Ovary (tissue), 9 donors: ENCODE measurements around the gene HPSE. TPM values are rescaled to one million over a fixed set of nuclear protein-coding genes. Genes with fewer than 3 reads are reported as not detected.
A peak's percentile ranks its signal among the peaks of the same experiment; 100 is the strongest.

Source experiments
- DNase-seq, 5 donors: peaks; one replicate each; pipeline ENCODE4 v3.0.0-alpha.2; 2019 to 2020
- H3K27ac ChIP-seq, 2 donors: fragments of 200-600 bp; one replicate each; pipeline versions ENCODE4 v1.5.1 to v1.8.0; 2019 to 2022
- H3K27me3 ChIP-seq: fragments of 200-600 bp; one replicate; pipeline ENCODE4 v1.8.0; 2022
- H3K36me3 ChIP-seq: fragments of 200-600 bp; sonication (generic); one replicate; pipeline ENCODE4 v1.5.1; 2019
- H3K4me1 ChIP-seq: one replicate; pipeline ENCODE4 v1.8.1; 2013; ENCODE audit warnings: mild to moderate bottlenecking, moderate library complexity; ENCODE audit not compliant: insufficient read depth
- H3K4me3 ChIP-seq: fragments of 200-600 bp; sonication (generic); one replicate; pipeline ENCODE4 v1.5.1; 2017
- H3K9me3 ChIP-seq, 2 donors: fragments of 200-600 bp in 1 of 2; sonication (generic) in 1 of 2; one replicate each; pipeline versions ENCODE4 v1.5.1 to v1.8.1; 2013 to 2019; ENCODE audit warnings: mild to moderate bottlenecking in 1 of 2, moderate library complexity in 1 of 2
- EP300 ChIP-seq: sonication (generic); formaldehyde crosslinking; IDR thresholded peaks from one replicate; pipeline ENCODE4 v1.6.1; 2017; ENCODE audit warnings: antibody characterized with exemption
- POLR2A ChIP-seq: fragments of 450-650 bp; IDR thresholded peaks from one replicate; pipeline ENCODE4 v1.6.1; 2017; ENCODE audit warnings: antibody characterized with exemption, mild to moderate bottlenecking, moderate library complexity
- whole genome bisulfite sequencing, 3 donors: extraction: QIAGEN DNeasy Blood & Tissue Kit in 1 of 3; methylation state at CpG; one replicate each; pipeline versions ENCODE4 v1.1.5 to v1.1.7; 2013 to 2017; 5-methylcytosine and 5-hydroxymethylcytosine counted together
- intact Hi-C, 4 donors: fragments of 100-400 bp; cut with DNase I; formaldehyde crosslinking; loops; one replicate each; pipeline versions ENCODE4 v1.11.0 to v1.15.1; 2022 to 2023
- polyA plus RNA-seq, 2 donors: library from polyadenylated mRNA; stranded (reverse); fragments of 200-250 nt in 1 of 2; fragments of 350-450 nt in 1 of 2; fragmentation: Illumina TruSeq in 1 of 2; extraction: RNeasy Lipid Tissue Mini Kit (QIAGEN cat#74804) in 1 of 2; gene quantifications; one replicate each; pipeline ENCODE4 v1.2.3, GENCODE V29; 2013 to 2014
- total RNA-seq, 7 donors: library from RNA; depleted of rRNA in 2 of 7; stranded (reverse); fragments of >200 nt in 2 of 7; fragmentation: NEBNext Ultra II Directional in 3 of 7; extraction: Animal tissue kit (Norgen Biotek cat#: 25700) in 3 of 7; gene quantifications; one replicate each; pipeline versions ENCODE4 v1.1.0 to v1.2.4, GENCODE V29; 2016 to 2023
- TF ChIP-seq, protein P1 (sequence below), 3 donors: fragments of 450-650 bp in 2 of 3; fragments of 200-600 bp in 1 of 3; IDR thresholded peaks; one replicate each; pipeline versions ENCODE4 v1.5.1 to v1.8.0; 2016 to 2022; ENCODE audit warnings: antibody characterized with exemption in 3 of 3, mild to moderate bottlenecking in 1 of 3
- donor health status: DM: no; HTN: no; CAD: no; lungs with moderate emphysema.
- donor health status: DM: no; HTN: no; CAD: no.
- donor health status: Bipolar disorder and iron deficiency.
- donor health status: DM: yes; HTN: yes; CAD: no.
- donor health status: DM: no; HTN: no; CAD: no.
- donor health status: DM: yes; HTN: yes; CAD: no.

Gene HPSE
- total and polyA plus RNA-seq, 9 donors = 4.3 to 23.3 (median 6.4) TPM

DNA sequence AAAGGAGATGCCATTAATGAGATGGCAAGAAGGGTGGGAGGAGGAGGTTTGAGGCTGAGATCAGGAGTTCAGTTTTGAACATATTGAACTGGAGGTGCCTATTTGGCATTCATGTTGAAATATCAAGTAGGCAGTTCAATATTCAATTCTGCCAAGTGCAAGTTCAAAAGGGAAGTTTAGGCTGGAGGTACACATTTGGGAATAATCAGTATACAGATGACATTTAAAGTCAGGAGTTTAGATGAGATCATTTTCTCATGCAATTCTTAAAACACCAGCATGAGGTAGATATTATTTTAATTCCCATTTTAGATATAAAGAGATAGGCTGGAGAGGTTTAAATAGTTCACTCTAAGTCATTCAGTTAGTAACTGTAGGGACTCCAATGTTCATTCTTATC lies 76.2 kb downstream of the HPSE start:
- Histone ChIP-seq H3K27me3 (no peaks in the 10 kb centered on the region), H3K4me1 (peaks cover 2% of the 10 kb centered on the region), H3K36me3 (no peaks in the 10 kb centered on the region), H3K4me3 (no peak overlapping the region), H3K27ac (no peak overlapping the region), H3K9me3 (no peaks in the 10 kb centered on the region)
- DNase-seq = no peak
- intact Hi-C loops = no loop called here
- TF ChIP-seq EP300 = no peak
- no peak for TF ChIP-seq POLR2A
- TF ChIP-seq, protein P1, sequence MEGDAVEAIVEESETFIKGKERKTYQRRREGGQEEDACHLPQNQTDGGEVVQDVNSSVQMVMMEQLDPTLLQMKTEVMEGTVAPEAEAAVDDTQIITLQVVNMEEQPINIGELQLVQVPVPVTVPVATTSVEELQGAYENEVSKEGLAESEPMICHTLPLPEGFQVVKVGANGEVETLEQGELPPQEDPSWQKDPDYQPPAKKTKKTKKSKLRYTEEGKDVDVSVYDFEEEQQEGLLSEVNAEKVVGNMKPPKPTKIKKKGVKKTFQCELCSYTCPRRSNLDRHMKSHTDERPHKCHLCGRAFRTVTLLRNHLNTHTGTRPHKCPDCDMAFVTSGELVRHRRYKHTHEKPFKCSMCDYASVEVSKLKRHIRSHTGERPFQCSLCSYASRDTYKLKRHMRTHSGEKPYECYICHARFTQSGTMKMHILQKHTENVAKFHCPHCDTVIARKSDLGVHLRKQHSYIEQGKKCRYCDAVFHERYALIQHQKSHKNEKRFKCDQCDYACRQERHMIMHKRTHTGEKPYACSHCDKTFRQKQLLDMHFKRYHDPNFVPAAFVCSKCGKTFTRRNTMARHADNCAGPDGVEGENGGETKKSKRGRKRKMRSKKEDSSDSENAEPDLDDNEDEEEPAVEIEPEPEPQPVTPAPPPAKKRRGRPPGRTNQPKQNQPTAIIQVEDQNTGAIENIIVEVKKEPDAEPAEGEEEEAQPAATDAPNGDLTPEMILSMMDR (IDR thresholded peaks at IDR 0.05) = no peak

GRCh38 chr4:83257811-83258210 lies 76.8 kb downstream of the HPSE start:
- 86 to 91% (median 89%) methylated on average over 7 of the region's 7 CpGs for WGBS, 3 donors
- no peaks in the 10 kb centered on the region for H3K9me3 ChIP-seq
- no peaks in the 10 kb centered on the region for H3K27me3 ChIP-seq
- intact Hi-C loops = no loop called here
- TF ChIP-seq, protein P1 (IDR thresholded peaks at IDR 0.05) = no peak
- no peak for TF ChIP-seq EP300
- TF ChIP-seq POLR2A = no peak
- H3K4me1 ChIP-seq = peaks cover 2% of the 10 kb centered on the region
- DNase-seq = no peak
- no peaks in the 10 kb centered on the region for H3K36me3 ChIP-seq
- no peak overlapping the region for H3K4me3 ChIP-seq
- no peak overlapping the region for H3K27ac ChIP-seq

DNA sequence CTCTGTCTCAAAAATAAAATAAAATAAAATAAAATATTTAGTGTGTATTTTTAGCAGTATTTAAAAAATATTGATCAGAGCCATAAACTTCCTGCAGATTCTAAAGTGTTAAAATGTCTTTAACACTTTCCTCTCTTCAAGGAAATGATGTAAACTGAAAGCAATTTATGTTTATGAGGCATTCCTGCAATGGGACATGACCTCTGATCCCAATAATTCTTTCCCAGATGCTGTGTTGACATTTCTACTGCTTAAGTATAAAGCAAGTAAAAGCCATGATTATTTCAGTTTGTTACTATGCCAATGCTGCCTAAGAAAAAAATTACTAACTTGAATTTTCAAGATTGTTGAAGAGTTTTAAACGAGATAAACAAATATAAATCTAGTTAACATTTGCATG lies 79.1 kb downstream of the HPSE start:
- intact Hi-C loops = no loop called here
- Histone ChIP-seq H3K27ac (no peak overlapping the region), H3K27me3 (no peaks in the 10 kb centered on the region), H3K36me3 (no peaks in the 10 kb centered on the region), H3K9me3 (no peaks in the 10 kb centered on the region), H3K4me3 (no peak overlapping the region), H3K4me1 (peaks cover 2% of the 10 kb centered on the region)
- 24 to 42% (median 35%) methylated on average over 1 of the region's 1 CpG for WGBS, 3 donors
- no peak for DNase-seq
- TF ChIP-seq EP300 (no peak), POLR2A (no peak)
- TF ChIP-seq, protein P1 (IDR thresholded peaks at IDR 0.05) = no peak

DNA sequence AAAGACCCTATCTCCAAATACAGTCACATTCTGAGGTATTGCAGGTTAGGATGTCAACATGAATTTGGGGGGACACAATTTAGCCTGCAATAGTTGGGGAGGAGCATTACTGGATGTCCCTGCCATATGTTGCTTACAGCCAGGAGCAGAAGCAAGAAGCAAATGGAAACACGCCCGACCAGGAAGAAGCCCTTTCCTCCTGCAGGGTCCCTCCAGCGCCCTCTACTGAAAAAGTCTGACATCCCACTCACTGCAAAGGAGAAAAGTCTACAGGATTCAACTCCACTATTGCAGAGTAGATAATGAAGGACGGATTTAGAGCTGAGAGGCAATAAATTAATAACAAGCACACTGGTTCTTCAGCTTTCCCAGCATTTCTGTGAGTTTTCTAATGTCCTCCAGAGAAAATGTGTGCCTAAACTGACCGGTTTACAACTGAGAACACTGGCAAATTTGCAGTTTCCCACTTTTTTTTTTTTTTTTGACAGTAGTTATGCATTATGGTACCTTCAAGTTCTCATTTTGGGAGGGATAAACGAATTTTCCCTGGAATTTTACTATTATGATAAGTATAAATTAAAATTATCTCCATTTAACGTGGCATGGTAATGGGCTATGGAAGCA lies 81.8 kb downstream of the HPSE start:
- Histone ChIP-seq H3K27me3 (no peaks in the 10 kb centered on the region), H3K36me3 (no peaks in the 10 kb centered on the region), H3K4me1 (no peaks in the 10 kb centered on the region), H3K4me3 (no peak overlapping the region), H3K9me3 (no peaks in the 10 kb centered on the region), H3K27ac (no peak overlapping the region)
- WGBS, 3 donors = 42 to 51% (median 50%) methylated on average over 7 of the region's 7 CpGs
- DNase-seq = peak in 1 of 5 donors; percentile 51
- intact Hi-C loops = no loop called here
- TF ChIP-seq EP300 (no peak), POLR2A (no peak)
- TF ChIP-seq, protein P1 (IDR thresholded peaks at IDR 0.05) = no peak
